ENCODE results near the gene COQ8A.
"Not testable (repeated sequence)": the region's sequence is repeated elsewhere in the genome, so short reads cannot be mapped to it uniquely, and the experiment has no call there.

COQ8A gene

GRCh38 chr1:226985839-226986463, 45.9 kb downstream of the COQ8A start:
- no peak for DNase-seq

GRCh38 chr1:226986496-226987178, 46.5 kb downstream of the COQ8A start:
- no peak for DNase-seq

- no peak for DNase-seq
Measured at GRCh38 chr1:226987179-226987536, 47.1 kb downstream of the COQ8A start.

- peak; percentile 61 for DNase-seq
Measured at GRCh38 chr1:226987623-226988333, 47.7 kb downstream of the COQ8A start.

- DNase-seq = peak; percentile 90
Measured at GRCh38 chr1:226988334-226988666, 48.2 kb downstream of the COQ8A start.

GRCh38 chr1:226989085-226989920, 49.2 kb downstream of the COQ8A start:
- DNase-seq = no peak

GRCh38 chr1:226990133-226990716, 50.1 kb downstream of the COQ8A start:
- DNase-seq = no peak

GRCh38 chr1:226991920-226992319, 51.8 kb downstream of the COQ8A start:
- no peak for DNase-seq

GRCh38 chr1:226993814-226994585, 53.9 kb downstream of the COQ8A start:
- no peak for DNase-seq

GRCh38 chr1:226994586-226995364, 54.7 kb downstream of the COQ8A start:
- DNase-seq = no peak

- DNase-seq = no peak
Measured at GRCh38 chr1:226995365-226996332, 55.6 kb downstream of the COQ8A start.

GRCh38 chr1:226999579-226999978, 59.5 kb downstream of the COQ8A start:
- not testable (repeated sequence) for DNase-seq

GRCh38 chr1:227002531-227003049, 62.5 kb downstream of the COQ8A start:
- no peak for DNase-seq

- DNase-seq = no peak
Measured at GRCh38 chr1:227003165-227003564, 63.1 kb downstream of the COQ8A start.

- no peak for DNase-seq
Measured at GRCh38 chr1:227004796-227005195, 64.7 kb downstream of the COQ8A start.

GRCh38 chr1:227006226-227006796, 66.2 kb downstream of the COQ8A start:
- no peak for DNase-seq

GRCh38 chr1:227009937-227010336, 69.8 kb downstream of the COQ8A start:
- no peak for DNase-seq

GRCh38 chr1:227010645-227011044, 70.6 kb downstream of the COQ8A start:
- DNase-seq = no peak

- no peak for DNase-seq
Measured at GRCh38 chr1:227016990-227017389, 76.9 kb downstream of the COQ8A start.

- no peak for DNase-seq
Measured at GRCh38 chr1:227032396-227032795, 92.3 kb downstream of the COQ8A start.

Measured in DMS53 (cell line).